ENCODE results near the gene CDH13.

CDH13 gene

GRCh38 chr16:83714286-83714685, 1087.5 kb downstream of the CDH13 start:
- DNase-seq: no peak

- DNase-seq: no peak
These were observed 1088.6 kb downstream of the CDH13 start for GRCh38 chr16:83715217-83715920.

GRCh38 chr16:83717308-83717707, 1090.5 kb downstream of the CDH13 start:
- no peak for DNase-seq

GRCh38 chr16:83717814-83718213, 1091.0 kb downstream of the CDH13 start:
- no peak for DNase-seq

- no peak for DNase-seq
These were observed 1093.4 kb downstream of the CDH13 start for GRCh38 chr16:83720213-83720612.

GRCh38 chr16:83720981-83721380, 1094.2 kb downstream of the CDH13 start:
- no peak for DNase-seq

GRCh38 chr16:83721676-83722075, 1094.9 kb downstream of the CDH13 start:
- no peak for DNase-seq

- DNase-seq: no peak
These were observed 1095.9 kb downstream of the CDH13 start for GRCh38 chr16:83722456-83723183.

GRCh38 chr16:83723244-83723643, 1096.5 kb downstream of the CDH13 start:
- DNase-seq: no peak

- DNase-seq: no peak
These were observed 1097.1 kb downstream of the CDH13 start for GRCh38 chr16:83723901-83724300.

- no peak for DNase-seq
These were observed 1097.8 kb downstream of the CDH13 start for GRCh38 chr16:83724585-83724984.

GRCh38 chr16:83725313-83725712, 1098.5 kb downstream of the CDH13 start:
- no peak for DNase-seq

- DNase-seq: no peak
These were observed 1100.2 kb downstream of the CDH13 start for GRCh38 chr16:83727018-83727417.

GRCh38 chr16:83727751-83728352, 1101.1 kb downstream of the CDH13 start:
- no peak for DNase-seq

GRCh38 chr16:83728492-83728891, 1101.7 kb downstream of the CDH13 start:
- no peak for DNase-seq

- no peak for DNase-seq
These were observed 1104.0 kb downstream of the CDH13 start for GRCh38 chr16:83730812-83731211.

GRCh38 chr16:83732536-83732935, 1105.8 kb downstream of the CDH13 start:
- no peak for DNase-seq

GRCh38 chr16:83733301-83733700, 1106.5 kb downstream of the CDH13 start:
- no peak for DNase-seq

GRCh38 chr16:83734136-83734535, 1107.4 kb downstream of the CDH13 start:
- DNase-seq: no peak

- DNase-seq: no peak
These were observed 1111.1 kb downstream of the CDH13 start for GRCh38 chr16:83737729-83738354.

GRCh38 chr16:83738923-83739503, 1112.2 kb downstream of the CDH13 start:
- DNase-seq: no peak

- DNase-seq: no peak
These were observed 1115.5 kb downstream of the CDH13 start for GRCh38 chr16:83742124-83742899.
